Measurements from ENCODE around the gene KIAA1217.

KIAA1217 gene

DNA sequence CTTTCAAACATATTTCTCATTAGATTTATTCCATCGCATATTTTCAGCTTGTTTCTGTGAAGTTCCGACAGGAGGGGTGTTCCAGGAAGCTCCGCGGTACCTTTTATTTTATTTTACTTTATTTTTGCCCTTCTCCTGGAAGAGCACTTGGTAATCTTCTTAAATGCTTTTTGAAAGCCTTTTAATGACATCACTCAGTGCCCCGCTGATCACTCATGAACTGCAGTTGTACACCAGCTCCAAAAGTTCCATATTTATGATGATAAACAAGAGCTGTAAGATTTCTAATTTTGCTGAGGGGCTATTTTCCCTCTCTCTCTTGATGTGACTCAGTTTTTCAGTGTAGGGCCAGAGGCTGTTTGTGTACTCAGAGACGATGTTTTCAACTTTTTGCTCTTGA is 144.4 kb downstream of the KIAA1217 start:
- H3K27ac ChIP-seq, result no peak overlapping the region
- DNase-seq (ENCODE audit: low read depth, low spot score), result no peak

DNA sequence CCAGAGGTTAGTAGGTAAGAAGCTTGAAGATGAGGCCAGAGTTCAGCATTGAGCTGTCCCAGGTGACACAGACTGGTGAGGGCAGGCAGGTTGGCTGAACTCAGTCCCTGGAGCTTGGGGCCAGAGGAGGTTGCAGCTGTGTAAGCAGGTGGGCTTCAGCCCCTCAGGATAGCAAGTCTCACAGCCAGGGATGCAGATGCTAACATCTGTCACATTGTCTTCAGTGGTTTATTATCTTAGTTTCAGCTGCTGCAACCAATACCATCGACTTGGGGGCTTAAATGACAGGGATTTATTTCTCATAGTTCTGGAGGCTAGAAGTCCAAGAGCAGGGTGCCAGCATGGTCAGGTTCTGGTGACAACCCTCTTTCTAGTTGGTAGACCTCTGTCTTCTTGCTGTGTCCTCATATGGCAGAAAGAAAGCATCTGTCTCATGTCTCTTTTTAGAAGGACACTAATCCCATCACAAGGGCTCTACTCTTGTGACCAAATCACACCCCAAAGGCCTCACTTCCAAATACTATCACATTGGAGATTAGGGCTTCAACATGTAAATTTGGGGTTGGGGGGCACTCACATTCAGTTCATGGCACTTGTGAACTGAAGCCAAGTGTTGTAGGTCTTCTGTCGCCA is 146.2 kb downstream of the KIAA1217 start:
- DNase-seq (ENCODE audit: low read depth, low spot score), result no peak

DNA sequence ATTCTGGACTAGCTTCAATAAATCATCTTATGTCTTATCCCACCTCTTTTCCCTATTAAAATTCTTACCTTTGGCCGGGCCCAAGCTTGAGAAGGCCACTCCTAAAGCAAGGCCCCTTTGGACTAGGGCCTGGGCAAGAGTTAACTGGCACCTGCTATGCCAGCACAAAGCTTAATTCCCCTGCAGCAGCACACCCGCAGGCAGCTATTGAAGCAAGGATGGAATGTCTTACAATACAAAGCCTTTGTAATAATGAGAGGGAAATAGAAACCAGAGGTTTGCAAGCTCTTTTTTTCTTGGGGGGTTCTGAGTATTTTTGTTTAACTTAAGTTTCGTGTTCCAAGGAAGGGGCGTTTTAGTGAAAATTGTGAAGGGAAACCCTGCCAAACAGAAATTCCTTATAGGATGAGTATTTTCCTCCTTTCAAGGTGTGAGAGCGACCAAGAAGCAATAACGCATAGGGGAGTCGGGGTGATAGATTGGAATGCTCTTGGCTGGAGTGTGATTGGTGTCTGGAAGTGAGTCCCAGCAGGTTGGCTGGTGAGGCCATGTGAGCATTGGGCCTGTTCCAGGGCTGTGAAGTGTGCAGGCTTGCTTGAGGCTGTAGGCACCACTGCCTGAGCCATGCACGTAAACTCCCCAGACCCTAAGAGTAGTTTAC is 148.5 kb downstream of the KIAA1217 start:
- H3K27ac ChIP-seq, result no peak overlapping the region
- DNase-seq (ENCODE audit: low read depth, low spot score), result no peak

More for the DNA sequence above, 146.2 kb downstream of the KIAA1217 start:
- no peak overlapping the region for H3K27ac ChIP-seq

DNA sequence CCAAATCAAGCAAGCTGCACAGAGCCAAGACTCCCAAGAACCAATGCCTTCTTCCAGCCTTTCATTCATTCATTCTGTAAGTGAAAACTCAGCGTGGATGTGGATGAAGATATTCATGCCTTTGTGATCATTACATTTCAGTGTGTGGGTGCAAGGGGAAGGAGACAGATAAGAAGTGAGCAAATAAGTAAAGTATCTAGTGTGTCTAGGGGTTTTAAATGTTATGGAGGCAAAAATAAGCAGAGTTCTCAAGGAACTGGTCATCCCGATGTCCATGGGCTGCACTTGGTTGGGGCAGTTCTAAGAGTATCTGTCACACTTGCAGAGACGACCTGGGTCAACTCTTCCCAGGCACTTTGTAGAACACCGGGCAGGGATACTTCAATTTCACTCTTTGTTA is 149.1 kb downstream of the KIAA1217 start:
- no peak overlapping the region for H3K27ac ChIP-seq
- no peak for DNase-seq (ENCODE audit: low read depth, low spot score)

DNA sequence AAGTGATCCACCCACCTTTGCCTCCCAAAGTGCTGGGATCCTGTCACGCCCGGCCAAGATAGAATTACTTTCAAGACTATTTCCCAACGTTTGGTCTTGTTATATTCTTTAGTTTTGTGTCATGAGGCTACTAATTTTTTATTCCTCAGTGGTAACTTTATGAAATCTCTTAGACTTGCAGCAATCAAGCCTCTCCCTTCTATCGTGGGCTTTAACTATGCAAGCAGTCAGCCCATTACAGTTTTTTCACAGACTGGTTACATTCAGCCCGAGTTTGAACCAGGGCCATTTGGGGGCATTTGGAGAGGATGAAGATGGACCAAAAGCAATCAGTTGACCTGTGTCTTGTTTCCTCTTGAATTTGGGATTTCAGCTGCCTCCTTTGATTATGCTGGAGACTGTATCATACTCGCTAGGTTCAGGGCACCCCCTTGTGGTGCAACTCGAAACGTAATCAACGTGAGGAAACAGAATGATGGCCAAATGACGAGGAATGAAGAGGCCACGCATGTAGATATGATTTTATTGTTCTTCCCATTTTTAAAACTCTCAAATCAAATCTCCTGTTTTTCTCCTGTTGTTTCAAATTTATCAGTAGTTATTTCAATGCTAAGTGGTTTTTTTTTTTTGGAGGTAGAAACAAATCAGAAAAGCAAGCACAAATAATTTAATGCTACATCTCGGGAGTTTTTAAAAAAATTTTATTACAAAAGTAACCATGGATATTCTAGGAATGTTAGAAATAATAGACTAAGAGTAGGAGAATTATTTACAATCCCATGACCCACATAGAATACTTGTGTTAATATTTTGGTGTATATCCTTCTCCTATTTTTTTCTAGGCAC is 151.6 kb downstream of the KIAA1217 start:
- DNase-seq (ENCODE audit: low read depth, low spot score), result no peak
- no peak overlapping the region for H3K27ac ChIP-seq

DNA sequence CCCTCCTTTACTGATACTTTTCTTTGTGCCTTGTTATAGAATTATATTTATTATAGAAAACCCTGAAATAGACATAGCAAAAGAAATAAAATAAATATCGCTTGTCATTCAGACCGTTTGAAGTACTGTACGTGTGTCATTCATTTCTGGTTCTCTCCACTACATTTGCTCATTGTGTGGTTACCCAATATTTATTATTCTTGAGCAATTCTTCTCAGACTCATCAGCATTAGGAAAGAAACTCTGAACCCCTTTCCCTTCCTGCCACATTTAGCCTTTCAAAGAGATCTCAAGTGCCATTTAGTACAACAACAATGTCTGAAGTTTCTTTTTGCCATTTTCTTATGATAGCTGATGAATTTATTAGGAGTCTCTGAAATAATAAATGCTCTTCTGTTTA is 154.1 kb downstream of the KIAA1217 start:
- no peak for DNase-seq (ENCODE audit: low read depth, low spot score)
- no peak overlapping the region for H3K27ac ChIP-seq

DNA sequence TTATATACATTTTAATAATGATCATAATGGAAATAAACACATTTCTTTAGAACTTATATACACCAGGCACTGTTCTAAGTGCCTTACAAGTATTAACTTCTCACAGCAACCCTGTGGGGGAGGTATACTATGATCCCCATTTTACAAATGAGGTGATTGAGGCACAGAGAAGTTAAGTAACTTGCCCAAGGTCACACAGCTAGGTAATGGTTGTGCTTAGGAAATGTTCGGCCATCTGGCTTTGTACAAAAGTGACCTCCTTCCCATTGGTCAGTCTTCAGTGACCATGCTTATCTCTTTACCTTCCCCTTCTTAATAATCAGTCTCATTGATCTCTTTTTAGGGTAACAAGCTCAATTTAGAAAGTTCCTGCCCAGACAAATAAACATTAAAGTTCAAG is 158.8 kb downstream of the KIAA1217 start:
- H3K27ac ChIP-seq, result no peak overlapping the region
- no peak for DNase-seq (ENCODE audit: low read depth, low spot score)

DNA sequence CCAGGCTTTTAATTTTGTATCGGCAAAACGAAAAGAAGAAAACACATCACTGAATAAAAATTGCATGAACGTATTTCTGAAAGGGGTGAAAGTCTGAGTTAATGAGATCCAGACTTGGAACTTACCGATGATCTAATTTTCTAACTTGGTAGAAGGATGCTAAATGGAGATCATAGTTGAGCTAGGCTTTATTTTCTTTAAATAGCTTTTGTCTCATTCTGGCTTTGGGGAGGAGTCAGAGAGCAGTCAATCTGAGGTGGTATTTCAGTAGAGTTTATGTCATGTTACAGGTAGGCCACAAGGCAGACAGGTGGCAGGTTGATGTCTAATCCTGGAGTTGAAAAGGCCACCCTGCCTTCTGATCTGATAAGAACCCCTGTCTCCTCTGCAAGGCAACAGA is 161.9 kb downstream of the KIAA1217 start:
- DNase-seq (ENCODE audit: low read depth, low spot score), result no peak
- H3K27ac ChIP-seq, result no peak overlapping the region

DNA sequence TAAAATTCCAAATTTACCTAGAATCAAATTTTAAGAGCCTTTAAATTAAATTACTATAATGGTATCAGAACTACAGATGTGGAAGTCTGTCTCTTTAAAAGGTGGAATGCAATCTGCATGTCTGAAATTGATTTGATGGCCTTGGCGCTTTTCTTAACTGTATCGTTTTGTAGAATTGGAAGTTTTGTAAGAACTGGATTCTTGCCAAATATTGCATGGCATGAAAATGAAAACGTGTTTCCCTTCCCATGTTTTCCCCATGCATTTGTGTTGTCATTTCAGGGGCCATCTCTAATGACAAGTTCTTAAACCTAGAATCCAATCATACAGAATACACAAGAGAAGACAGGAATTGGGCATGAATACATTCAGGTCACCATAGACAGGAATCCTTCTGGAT is 162.5 kb downstream of the KIAA1217 start:
- DNase-seq (ENCODE audit: low read depth, low spot score), result no peak
- no peak overlapping the region for H3K27ac ChIP-seq

DNA sequence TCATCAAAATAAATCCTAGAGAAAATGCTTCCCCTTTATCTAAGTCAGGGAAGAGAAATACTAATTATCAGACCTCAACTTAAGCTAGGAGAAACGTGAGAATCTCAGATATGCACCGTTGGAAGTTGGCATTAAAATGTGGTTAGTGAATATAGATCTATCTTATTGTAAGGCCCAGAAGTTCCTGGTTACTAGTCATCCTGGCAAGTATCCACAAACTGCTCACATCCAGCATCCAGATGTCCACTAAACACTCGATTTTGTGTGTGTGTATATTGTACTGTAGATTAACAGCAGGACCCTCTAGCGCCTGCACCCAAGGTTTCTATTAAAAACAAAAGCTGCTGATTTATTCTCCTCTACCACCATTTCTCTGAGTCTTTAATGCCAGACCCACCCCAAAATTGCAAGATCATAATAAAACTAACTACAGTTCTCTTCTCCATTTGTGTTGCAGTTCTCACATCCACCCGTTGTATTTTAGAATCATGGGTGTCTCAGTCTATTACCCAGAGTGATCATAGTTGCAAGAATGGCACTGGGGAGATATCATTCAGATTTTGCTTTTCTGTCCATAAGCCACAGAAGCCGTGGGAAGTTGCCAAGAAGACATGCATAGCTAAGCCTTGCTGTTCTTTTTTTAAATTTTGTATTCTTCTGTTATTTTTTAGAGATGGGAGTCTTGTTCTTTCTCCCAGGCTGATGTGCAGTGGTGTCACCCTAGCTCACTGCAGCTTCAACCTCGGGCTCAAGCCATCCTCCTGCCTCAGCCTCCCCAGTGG is 165.4 kb downstream of the KIAA1217 start:
- no peak overlapping the region for H3K27ac ChIP-seq
- no peak for DNase-seq (ENCODE audit: low read depth, low spot score)

DNA sequence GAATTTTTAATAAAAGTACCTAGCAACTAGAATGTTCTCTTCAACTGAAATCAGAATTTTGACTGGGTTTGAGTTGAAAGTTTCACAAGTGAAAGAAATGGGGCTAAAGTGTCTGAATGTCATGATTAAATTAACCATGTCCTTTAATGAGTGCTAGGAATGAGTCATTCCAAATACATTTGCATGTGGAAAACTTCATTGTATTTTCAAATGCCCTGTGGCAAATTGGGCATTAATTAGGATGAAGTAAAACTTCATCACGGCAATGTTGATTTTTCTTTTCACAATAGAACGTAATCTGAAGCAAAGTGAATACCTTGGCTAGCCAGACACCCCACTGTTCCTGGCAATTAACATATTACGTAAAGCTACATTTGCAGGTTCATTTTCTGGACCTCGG is 166.6 kb downstream of the KIAA1217 start:
- no peak overlapping the region for H3K27ac ChIP-seq
- DNase-seq (ENCODE audit: low read depth, low spot score), result no peak

DNA sequence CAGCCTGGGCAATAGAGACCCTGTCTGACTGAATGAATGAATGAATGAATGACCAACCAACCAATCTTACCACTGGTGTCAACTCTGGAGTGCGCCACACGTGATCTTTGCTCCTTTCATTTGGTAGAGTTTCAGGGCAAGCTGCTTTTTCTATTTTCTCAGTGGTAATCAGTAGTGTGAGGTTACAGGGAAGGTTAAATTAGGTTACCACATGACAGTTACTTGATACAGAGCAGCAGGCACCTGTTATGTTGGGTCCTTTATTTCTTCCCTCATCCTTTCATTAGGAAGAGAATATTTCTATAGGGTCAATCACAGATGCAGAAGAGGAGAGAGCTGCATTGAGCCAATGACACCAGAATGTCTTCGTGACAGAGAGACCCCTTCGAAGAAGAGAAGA is 167.8 kb downstream of the KIAA1217 start:
- no peak for DNase-seq (ENCODE audit: low read depth, low spot score)
- H3K27ac ChIP-seq, result no peak overlapping the region

DNA sequence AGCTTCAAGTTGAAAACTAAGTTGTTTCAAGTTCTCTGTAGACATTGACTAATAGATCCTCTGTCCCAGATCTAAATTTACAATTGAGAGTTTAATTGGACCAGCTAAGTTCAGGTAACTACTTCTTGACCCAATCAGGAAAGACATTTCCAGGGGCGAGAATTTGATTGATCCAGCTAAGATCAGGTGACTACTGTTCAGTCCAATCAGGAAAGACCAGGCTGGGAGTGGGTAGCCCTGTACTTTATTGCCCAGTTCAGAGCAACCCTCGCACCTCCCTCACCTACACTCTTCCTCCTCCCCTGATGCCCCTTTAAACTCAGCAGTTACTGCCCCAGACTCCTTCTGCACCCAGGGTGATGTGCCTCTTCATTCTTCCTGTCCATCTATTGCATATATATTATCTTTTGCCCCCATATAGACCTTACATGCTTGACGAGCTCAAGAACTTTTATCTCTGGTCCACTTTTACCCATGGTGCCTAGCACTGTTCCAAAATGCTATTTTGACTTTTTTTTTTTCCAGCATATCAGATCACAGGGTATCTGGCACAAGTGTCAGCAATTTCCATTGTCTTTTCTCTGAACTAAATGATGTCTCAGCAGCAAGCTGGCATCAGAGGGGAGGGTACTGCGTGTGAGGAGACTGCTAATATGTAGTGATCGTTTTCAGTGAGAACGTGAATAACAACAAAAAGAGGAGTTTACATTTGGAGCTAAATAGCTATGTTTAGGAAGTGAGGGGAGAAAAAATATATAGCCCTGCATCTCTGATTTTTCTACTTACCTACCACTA is 169.4 kb downstream of the KIAA1217 start:
- no peak for DNase-seq (ENCODE audit: low read depth, low spot score)

DNA sequence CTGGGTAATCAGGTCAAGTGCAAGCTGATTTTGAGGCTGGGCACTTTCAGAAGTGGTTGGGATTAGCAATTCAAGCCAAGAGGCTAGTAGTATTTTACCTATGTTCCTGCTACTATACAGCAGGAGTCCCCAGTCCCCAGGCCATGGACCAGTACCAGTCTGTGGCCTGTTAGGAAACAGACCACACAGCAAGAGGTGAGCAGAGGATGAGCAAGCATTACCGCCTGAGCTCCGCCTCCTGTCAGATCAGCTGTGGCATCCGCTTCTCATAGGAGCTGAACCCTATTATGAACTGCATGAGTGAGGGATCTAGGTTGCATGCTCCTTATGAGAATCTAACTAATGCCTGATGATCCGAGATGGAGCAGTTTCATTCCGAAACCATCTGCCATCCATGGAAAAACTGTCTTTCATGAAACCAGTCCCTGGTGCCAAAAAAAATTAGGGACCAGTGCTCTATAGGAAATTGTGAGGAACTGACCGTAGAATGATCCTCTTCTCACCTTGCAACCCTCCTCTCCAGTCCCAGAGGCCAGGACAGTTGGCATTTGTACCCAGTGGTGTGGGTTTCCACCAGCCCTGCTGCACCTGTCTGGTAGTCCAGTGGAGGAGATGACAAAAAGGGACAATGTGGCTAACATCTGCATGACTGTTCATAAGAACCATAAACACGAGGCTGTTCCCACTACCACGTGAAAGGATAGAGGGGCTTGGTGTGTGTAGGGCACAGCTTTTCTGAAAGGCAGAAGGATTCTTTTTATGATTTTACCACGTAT is 172.5 kb downstream of the KIAA1217 start:
- peak overlapping the region; percentile 96 for H3K27ac ChIP-seq
- no peak for DNase-seq (ENCODE audit: low read depth, low spot score)

More for the DNA sequence above, 169.4 kb downstream of the KIAA1217 start:
- H3K27ac ChIP-seq, result no peak overlapping the region

DNA sequence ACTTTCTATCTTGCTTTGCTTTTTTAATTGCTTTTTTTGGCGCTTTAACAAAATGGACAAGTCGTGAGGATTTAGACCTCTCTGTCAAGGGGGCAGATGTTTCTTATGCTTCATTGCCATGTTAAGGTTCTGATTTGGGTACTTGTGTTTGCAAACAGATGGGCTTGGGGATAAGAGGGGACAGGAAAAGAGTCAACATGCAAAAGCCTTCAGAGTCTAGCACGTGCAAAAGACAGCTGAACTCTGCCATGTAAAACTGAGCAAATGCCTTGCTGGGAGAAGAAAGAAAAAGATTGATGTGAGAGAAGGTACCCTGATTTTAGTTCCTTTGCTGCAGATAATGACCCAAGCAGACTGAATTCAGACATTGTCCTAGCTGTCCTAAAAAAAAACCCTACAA is 173.1 kb downstream of the KIAA1217 start:
- no peak for DNase-seq (ENCODE audit: low read depth, low spot score)
- H3K27ac ChIP-seq, result peak overlapping the region; percentile 96

DNA sequence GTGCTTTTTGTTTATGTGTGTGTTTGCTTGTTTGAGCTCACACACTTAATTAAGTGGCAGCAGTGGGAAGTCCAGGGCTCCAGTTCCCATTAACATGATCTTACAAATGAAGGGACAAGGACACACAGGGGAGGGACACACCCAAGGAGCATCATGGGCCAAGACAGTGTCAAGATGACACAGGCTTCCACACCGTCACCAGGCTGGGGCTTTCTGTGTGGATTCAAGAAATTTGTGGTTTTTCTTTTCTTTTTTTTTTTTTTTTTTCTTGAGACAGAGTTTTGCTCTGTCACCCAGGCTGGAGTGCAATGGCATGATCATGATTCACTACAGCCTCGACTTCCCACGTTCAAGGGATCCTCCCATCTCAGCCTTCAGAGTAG is 173.6 kb downstream of the KIAA1217 start:
- peak overlapping the region; percentile 96 for H3K27ac ChIP-seq
- no peak for DNase-seq (ENCODE audit: low read depth, low spot score)

DNA sequence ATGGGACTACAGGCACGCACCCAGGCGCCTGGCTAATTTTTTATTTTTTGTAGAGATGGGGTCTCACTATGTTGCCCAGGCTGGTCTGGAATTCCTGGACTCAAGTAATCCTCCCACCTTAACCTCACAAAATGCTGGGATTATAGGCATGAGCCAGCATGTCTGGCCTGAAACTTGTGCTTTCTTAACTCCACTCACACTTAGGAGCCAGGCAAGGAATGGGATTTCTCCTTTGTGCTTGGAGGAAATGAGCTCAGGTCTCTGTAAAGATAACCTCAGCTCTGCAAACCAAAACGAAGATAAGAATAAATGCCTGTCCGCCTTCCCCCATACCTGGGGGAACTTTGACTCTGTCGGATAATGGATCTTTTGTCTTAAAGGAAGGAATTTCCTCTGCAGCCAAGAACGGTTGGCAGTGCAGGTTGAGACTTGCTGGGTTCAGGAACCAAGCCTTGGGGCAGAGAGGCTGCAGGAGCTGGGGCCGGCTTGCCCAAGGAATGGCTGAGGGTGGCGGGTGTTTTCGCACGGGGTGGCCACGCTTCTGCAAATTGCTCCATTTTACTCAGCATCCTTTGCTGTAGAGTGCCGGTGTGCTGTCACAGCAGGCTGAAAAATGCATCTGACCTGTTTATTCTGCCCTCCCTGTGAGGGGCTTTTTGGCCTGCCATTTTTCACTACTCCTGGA is 174.2 kb downstream of the KIAA1217 start:
- H3K27ac ChIP-seq, result peak overlapping the region; percentile 96

DNA sequence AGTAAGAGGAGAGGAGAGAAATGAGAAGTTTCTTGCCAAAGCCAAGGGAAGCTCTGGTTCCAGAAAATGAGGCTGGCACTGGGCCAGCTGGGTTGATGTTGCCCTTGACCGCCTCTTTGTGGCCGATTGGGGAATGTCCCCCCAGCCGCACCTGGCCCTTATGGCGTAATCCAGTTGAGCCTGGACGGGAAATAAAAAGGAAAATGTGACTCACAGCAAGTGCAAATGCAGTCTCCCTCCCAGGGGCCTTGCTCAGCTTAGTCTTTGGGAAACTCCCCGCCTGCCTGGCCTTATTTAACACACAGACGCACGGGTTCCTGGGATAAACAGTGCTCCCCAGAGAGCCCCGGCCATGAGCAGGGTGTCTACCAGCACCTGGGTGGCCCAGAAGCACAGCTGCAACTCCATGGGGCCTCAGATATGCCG is 174.8 kb downstream of the KIAA1217 start:
- DNase-seq (ENCODE audit: low read depth, low spot score), result peak; percentile 94

More for the DNA sequence above, 174.2 kb downstream of the KIAA1217 start:
- peak; percentile 78 for DNase-seq (ENCODE audit: low read depth, low spot score)

More for the DNA sequence above, 174.8 kb downstream of the KIAA1217 start:
- peak overlapping the region; percentile 96 for H3K27ac ChIP-seq
